Choroid plexus epithelial cell (primary cell): ENCODE measurements around the gene CRYAB.

ENCODE experiments used
- DNase-seq: peaks from one replicate; pipeline ENCODE4 v3.0.0-alpha.2; 2010; ENCODE audit warnings: low read depth
- H3K4me3 ChIP-seq: 2 replicates; pipeline ENCODE4 v1.5.1; 2011; ENCODE audit warnings: low read depth, mild to moderate bottlenecking, control low read depth, low read length, moderate library complexity
- TF ChIP-seq, protein P1 (sequence below): conservative IDR thresholded peaks from 2 replicates; pipeline ENCODE4 v1.5.1; 2011; ENCODE audit warnings: low read depth, mild to moderate bottlenecking, control low read depth, inconsistent platforms, low read length, moderate library complexity

CRYAB gene

GRCh38 chr11:111917312-111917711 lies 5.7 kb upstream of the CRYAB start:
- TF ChIP-seq, protein P1, sequence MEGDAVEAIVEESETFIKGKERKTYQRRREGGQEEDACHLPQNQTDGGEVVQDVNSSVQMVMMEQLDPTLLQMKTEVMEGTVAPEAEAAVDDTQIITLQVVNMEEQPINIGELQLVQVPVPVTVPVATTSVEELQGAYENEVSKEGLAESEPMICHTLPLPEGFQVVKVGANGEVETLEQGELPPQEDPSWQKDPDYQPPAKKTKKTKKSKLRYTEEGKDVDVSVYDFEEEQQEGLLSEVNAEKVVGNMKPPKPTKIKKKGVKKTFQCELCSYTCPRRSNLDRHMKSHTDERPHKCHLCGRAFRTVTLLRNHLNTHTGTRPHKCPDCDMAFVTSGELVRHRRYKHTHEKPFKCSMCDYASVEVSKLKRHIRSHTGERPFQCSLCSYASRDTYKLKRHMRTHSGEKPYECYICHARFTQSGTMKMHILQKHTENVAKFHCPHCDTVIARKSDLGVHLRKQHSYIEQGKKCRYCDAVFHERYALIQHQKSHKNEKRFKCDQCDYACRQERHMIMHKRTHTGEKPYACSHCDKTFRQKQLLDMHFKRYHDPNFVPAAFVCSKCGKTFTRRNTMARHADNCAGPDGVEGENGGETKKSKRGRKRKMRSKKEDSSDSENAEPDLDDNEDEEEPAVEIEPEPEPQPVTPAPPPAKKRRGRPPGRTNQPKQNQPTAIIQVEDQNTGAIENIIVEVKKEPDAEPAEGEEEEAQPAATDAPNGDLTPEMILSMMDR = no peak
- H3K4me3 ChIP-seq = no peak overlapping the region
- no peak for DNase-seq

DNA sequence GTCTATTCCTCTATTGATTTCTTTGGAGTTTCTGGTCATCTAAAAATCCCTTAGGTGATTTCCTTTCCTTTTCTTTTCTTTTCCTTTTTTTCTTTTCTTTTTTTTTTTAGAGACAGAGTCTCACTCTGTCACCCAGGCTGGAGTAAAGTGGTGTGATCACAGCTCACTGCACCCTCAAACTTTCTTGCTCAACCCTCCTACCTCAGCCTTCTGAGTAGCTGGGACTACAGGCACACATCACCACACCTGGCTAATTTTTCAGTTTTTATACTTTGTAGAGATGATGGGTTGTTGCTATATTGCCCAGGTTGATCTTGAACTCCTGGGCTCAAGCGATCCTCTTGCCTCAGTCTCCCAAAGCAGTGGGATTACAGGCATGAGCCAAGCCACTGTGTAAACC lies 5.2 kb upstream of the CRYAB start:
- no peak overlapping the region for H3K4me3 ChIP-seq
- TF ChIP-seq, protein P1 = no peak
- no peak for DNase-seq

DNA sequence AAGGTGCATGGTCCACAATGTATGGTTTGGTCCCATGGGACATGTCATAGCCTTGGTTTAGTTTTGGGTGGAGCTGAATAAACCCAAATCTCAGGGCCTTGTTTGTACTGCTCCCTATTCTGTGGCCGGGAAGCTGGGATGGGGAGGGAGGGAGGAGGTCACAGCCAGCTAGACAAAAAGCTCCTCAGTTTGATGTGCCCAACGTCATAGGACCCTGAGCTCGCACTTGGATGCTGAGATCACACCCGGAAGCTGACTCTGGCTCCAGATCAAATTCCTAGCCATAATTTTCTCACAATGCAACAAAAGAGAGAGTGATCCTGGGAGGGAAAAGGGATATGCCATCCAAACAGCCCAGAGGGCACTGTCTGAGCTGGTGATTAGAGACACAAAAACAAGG lies 2.4 kb upstream of the CRYAB start:
- peak; percentile 64 for DNase-seq
- TF ChIP-seq, protein P1 = no peak
- no peak overlapping the region for H3K4me3 ChIP-seq

GRCh38 chr11:111913031-111913861 lies 1.7 kb upstream of the CRYAB start:
- no peak for DNase-seq
- TF ChIP-seq, protein P1 = no peak
- H3K4me3 ChIP-seq = peak overlapping the region; percentile 5

DNA sequence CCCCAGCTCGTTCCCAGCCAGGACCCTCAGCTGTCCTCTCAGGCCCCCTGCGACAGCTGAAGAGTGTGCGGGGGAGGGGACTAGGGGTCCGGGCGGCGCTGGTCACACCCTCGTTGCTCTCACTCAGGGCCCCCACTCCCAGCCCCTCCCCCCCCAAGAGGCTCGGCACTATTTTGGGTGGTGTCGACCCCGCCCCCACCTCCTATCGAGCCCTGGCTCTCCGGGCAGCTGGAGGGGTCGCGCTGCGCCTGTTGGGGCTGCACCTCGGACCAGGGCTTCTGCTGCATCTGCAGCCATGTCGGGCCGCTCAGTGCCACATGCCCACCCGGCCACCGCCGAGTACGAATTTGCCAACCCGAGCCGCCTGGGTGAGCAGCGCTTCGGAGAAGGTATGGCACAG lies 965 bp upstream of the CRYAB start, which contains the start of gene HSPB2:
Gene HSPB2 (plus strand): TSS at position 200 of the 400 bp plus-strand sequence. CDS start 96 bp downstream, at position 296.
- TF ChIP-seq, protein P1 = no peak
- peak within 1 kb of the TSS; percentile 41 for H3K4me3 ChIP-seq
- no peak for DNase-seq

DNA sequence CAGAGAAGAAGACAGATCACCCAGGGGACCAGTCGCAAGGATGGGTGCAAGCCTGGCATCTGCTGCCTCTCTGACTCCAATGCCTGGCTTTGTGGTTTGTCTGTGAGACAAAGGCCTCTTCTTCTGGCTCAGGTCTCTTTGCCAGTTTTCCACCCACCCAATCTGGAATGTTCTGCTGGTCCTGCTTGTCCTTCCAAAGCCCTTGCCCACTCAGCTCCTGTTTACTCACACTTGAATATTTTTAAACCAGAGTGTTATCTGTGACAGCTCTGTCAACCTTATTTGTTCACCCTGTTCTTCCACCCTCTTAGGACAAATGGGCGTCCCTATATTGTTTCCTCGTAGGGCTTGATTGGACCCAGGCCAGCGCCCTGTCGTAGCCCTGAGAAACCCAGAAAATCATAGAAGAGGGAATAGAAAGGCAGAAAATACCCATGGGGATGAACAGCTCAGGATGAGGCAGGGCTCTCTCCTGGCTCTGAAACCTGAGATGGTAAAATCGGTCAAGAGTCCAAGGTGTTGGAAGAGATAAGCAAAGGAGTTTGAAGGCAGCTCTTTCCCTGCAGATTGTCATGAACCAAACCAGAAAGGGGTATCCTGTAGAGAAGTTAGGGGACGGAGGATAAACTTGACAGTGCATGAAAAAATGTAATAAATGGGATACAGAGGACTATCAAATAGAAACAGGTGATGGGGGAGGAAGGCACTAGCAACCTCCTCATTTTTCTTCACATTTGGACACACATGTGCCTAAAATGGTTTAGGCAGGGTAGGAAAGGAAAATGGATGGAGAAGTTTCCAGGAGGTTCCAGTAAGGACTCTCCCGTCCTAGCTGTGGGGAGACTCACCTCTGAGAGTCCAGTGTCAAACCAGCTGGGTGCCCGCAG lies 651 bp downstream of the CRYAB start:
- DNase-seq = no peak
- no peak overlapping the region for H3K4me3 ChIP-seq
- TF ChIP-seq, protein P1 = no peak
